OCI-LY3 (cell line): ENCODE results near the gene GTSF1L.

Experiments used
- CTCF ChIP-seq: fragments of 200-600, 300-600 bp; sonication (generic); IDR thresholded peaks from 2 replicates; pipeline ENCODE4 v1.5.1; 2014; ENCODE audit warnings: antibody characterized with exemption, low read length, low read depth
- EZH2phosphoT487 ChIP-seq: fragments of 200-600 bp; shearing (Covaris generic); IDR thresholded peaks from 2 replicates; pipeline ENCODE4 v1.6.1; 2018; ENCODE audit warnings: antibody characterized with exemption, mixed run types, low read depth

DNA sequence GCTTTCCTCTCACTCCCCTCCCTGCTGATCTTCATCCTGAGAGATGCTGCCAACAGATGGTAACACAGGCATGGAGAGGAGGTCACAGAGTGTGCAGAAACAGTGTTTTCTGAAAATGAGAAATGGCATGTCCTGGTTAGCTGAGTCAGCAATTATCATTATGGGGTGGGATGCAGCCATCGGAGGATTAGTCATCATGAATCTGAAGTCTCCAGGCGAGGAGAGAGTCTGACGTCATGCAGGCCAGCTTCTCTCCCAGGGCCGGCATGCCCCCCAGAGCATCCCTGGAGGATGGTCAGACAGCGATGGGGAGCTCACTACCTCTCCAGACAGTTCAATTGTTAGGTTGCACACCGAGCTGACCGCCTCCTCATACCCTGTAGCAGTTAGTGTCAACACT lies 4.7 kb upstream of the GTSF1L start:
- TF ChIP-seq CTCF (no peak), EZH2phosphoT487 (no peak)
